ENCODE results near the gene TCF7L2.

The TCF7L2 gene

GRCh38 chr10:113213035-113213434 lies 263.0 kb downstream of the TCF7L2 start:
- no peak for TF ChIP-seq CTCF (IDR thresholded peaks at IDR 0.05; ENCODE audit: insufficient read depth, missing control alignments)
- FAIRE-seq (no peak), DNase-seq (ENCODE audit: insufficient read length, low spot score) (no peak)

DNA sequence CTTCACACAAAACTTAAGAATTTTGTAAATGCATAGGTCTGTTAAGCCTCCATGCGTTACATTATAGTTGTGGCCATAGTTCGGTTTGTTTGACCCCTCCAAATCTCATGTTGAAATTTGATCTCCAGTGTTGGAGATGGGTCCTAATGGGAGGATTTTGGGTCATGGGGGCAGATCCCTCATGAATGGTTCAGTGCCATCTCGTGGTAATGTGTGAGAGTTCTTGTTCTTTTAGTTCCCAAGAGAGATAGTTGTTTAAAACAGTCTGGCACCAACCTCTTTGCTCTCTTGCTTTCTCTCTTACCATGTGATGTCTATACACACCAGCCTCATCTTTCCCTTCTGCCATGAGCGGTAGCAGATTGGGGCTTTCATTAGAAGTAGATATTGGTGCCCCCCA lies 264.3 kb downstream of the TCF7L2 start:
- no peak for FAIRE-seq
- no peak for TF ChIP-seq CTCF (IDR thresholded peaks at IDR 0.05; ENCODE audit: insufficient read depth, missing control alignments)

DNA sequence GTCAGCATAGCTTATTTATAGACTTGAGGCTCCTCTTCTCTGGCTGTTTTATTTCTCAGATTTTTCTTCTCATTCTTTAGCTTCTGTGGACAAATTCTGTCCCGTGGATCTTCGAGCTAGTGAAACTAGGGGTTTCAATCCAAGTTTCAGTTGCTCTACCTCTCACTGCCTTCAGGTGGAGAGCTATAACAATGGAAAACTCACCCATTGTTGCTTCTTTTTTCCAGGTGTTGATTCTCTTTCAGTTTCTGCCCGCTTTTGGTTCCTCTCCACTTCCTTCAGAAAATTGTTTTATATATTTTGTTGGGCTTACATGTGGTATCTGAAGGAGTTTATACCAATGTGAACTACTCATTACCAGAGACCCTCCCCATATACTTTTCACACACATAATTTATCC lies 266.1 kb downstream of the TCF7L2 start:
- FAIRE-seq: no peak

More for the DNA sequence above, 264.3 kb downstream of the TCF7L2 start:
- no peak for DNase-seq (ENCODE audit: insufficient read length, low spot score)

More for the DNA sequence above, 266.1 kb downstream of the TCF7L2 start:
- no peak for DNase-seq (ENCODE audit: insufficient read length, low spot score)
- TF ChIP-seq CTCF (IDR thresholded peaks at IDR 0.05; ENCODE audit: insufficient read depth, missing control alignments): peak; percentile 19
